WTC11 (cell line): Measurements from ENCODE around the gene CNTNAP2.

ENCODE experiments used
- ATF6 ChIP-seq: sonication (generic); formaldehyde crosslinking; IDR thresholded peaks from 2 replicates; pipeline ENCODE4 v1.8.1; 2023; ENCODE audit warnings: mild to moderate bottlenecking, missing genetic modification reagents
- CREB1 ChIP-seq: sonication (generic); formaldehyde crosslinking; IDR thresholded peaks from 2 replicates; pipeline ENCODE4 v1.8.0; 2023; ENCODE audit warnings: mild to moderate bottlenecking, missing genetic modification reagents
- CTCF ChIP-seq: fragments of 200-600 bp; IDR thresholded peaks from 2 replicates; pipeline ENCODE4 v1.8.0; 2022; ENCODE audit warnings: antibody characterized with exemption
- ETV6 ChIP-seq: sonication (generic); formaldehyde crosslinking; IDR thresholded peaks from 2 replicates; pipeline ENCODE4 v1.8.1; 2022; ENCODE audit warnings: mild to moderate bottlenecking, missing genetic modification reagents
- JAZF1 ChIP-seq: fragments of 250-450 bp; sonication (Bioruptor Pico); IDR thresholded peaks from 2 replicates; pipeline ENCODE4 v1.9.0; 2021; ENCODE audit warnings: moderate library complexity, mild to moderate bottlenecking, inconsistent platforms
- NR2C2 ChIP-seq: sonication (generic); formaldehyde crosslinking; IDR thresholded peaks from 2 replicates; pipeline ENCODE4 v1.8.0; 2022; ENCODE audit warnings: mild to moderate bottlenecking, missing genetic modification reagents
- PRDM15 ChIP-seq: sonication (generic); formaldehyde crosslinking; IDR thresholded peaks from 2 replicates; pipeline ENCODE4 v1.8.0; 2022; ENCODE audit warnings: missing genetic modification reagents
- RELA ChIP-seq: sonication (generic); formaldehyde crosslinking; IDR thresholded peaks from 2 replicates; pipeline ENCODE4 v1.8.1; 2022; ENCODE audit warnings: missing genetic modification reagents, mild to moderate bottlenecking, borderline replicate concordance
- SP1 ChIP-seq: sonication (generic); formaldehyde crosslinking; conservative IDR thresholded peaks from 2 replicates; pipeline ENCODE4 v1.8.1; 2022; ENCODE audit warnings: missing genetic modification reagents
- TEAD4 ChIP-seq: sonication (generic); formaldehyde crosslinking; IDR thresholded peaks from 2 replicates; pipeline ENCODE4 v1.8.0; 2022; ENCODE audit warnings: mild to moderate bottlenecking, missing genetic modification reagents
- ZBTB21 ChIP-seq: sonication (generic); formaldehyde crosslinking; IDR thresholded peaks from 2 replicates; pipeline ENCODE4 v1.8.1; 2023; ENCODE audit warnings: mild to moderate bottlenecking, missing genetic modification reagents, borderline replicate concordance
- ZNF138 ChIP-seq: sonication (generic); formaldehyde crosslinking; conservative IDR thresholded peaks from 2 replicates; pipeline ENCODE4 v1.8.1; 2022; ENCODE audit warnings: mild to moderate bottlenecking, moderate library complexity, missing genetic modification reagents
- ZNF416 ChIP-seq: fragments of 250-450 bp; sonication (Bioruptor Pico); IDR thresholded peaks from 2 replicates; pipeline ENCODE4 v1.9.0; 2021; ENCODE audit warnings: mild to moderate bottlenecking, inconsistent platforms

GRCh38 chr7:146423446-146423845 is 306.8 kb downstream of the CNTNAP2 start:
- TF ChIP-seq CTCF (no peak), ATF6 (no peak), ETV6 (no peak), NR2C2 (CRISPR knock-in tag) (no peak), RELA (no peak), TEAD4 (CRISPR knock-in tag) (no peak), ZBTB21 (no peak), CREB1 (no peak), SP1 (CRISPR knock-in tag) (no peak), JAZF1 (CRISPR knock-in tag) (no peak), ZNF416 (CRISPR knock-in tag) (no peak), PRDM15 (CRISPR knock-in tag) (no peak), ZNF138 (no peak)
